ENCODE results near the gene C1orf226. TPM values are rescaled to one million over a fixed set of nuclear protein-coding genes. Genes with fewer than 3 reads are reported as not detected.
"Not testable (repeated sequence)": the region's sequence is repeated elsewhere in the genome, so short reads cannot be mapped to it uniquely, and the experiment has no call there.

The C1orf226 gene
- total RNA-seq, 2 donors from 2014 or later: 1.3 to 4.0 TPM

GRCh38 chr1:162421258-162422164 lies 40.0 kb downstream of the C1orf226 start:
- H3K27ac ChIP-seq: no peak overlapping the region

GRCh38 chr1:162422662-162423375 lies 41.3 kb downstream of the C1orf226 start:
- intact Hi-C loops (cut with DNase I): no loop called here
- H3K4me3 ChIP-seq: no peak overlapping the region
- H3K27ac ChIP-seq: no peak overlapping the region
- TF ChIP-seq, protein P1, sequence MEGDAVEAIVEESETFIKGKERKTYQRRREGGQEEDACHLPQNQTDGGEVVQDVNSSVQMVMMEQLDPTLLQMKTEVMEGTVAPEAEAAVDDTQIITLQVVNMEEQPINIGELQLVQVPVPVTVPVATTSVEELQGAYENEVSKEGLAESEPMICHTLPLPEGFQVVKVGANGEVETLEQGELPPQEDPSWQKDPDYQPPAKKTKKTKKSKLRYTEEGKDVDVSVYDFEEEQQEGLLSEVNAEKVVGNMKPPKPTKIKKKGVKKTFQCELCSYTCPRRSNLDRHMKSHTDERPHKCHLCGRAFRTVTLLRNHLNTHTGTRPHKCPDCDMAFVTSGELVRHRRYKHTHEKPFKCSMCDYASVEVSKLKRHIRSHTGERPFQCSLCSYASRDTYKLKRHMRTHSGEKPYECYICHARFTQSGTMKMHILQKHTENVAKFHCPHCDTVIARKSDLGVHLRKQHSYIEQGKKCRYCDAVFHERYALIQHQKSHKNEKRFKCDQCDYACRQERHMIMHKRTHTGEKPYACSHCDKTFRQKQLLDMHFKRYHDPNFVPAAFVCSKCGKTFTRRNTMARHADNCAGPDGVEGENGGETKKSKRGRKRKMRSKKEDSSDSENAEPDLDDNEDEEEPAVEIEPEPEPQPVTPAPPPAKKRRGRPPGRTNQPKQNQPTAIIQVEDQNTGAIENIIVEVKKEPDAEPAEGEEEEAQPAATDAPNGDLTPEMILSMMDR (IDR thresholded peaks at IDR 0.05): no peak
- no peak for TF ChIP-seq POLR2A (IDR thresholded peaks at IDR 0.05)
- ATAC-seq (no peak), DNase-seq (no peak)
- no peaks in the 10 kb centered on the region for H3K27me3 ChIP-seq
- no peaks in the 10 kb centered on the region for H3K9me3 ChIP-seq
- 81 to 92% methylated on average over 6 to 10 of the region's 10 CpGs for WGBS, 2 donors
- no peaks in the 10 kb centered on the region for H3K36me3 ChIP-seq (replicated peaks in 1 of 2; ENCODE audit: insufficient read depth in 1 of 2, low read depth in 2 of 2)
- no peaks in the 10 kb centered on the region for H3K4me1 ChIP-seq

More at GRCh38 chr1:162421258-162422164, 40.0 kb downstream of the C1orf226 start:
- TF ChIP-seq, protein P1 (IDR thresholded peaks at IDR 0.05): no peak
- no peak for TF ChIP-seq POLR2A (IDR thresholded peaks at IDR 0.05)
- H3K4me1 ChIP-seq: no peaks in the 10 kb centered on the region
- intact Hi-C loops (cut with DNase I): no loop called here
- no peak for ATAC-seq
- H3K27me3 ChIP-seq: no peaks in the 10 kb centered on the region
- no peaks in the 10 kb centered on the region for H3K36me3 ChIP-seq (replicated peaks in 1 of 2; ENCODE audit: insufficient read depth in 1 of 2, low read depth in 2 of 2)
- H3K4me3 ChIP-seq: no peak overlapping the region
- no peak for DNase-seq
- no peaks in the 10 kb centered on the region for H3K9me3 ChIP-seq
- WGBS, 2 donors: 34 to 35% methylated on average over 5 of the region's 5 CpGs

DNA sequence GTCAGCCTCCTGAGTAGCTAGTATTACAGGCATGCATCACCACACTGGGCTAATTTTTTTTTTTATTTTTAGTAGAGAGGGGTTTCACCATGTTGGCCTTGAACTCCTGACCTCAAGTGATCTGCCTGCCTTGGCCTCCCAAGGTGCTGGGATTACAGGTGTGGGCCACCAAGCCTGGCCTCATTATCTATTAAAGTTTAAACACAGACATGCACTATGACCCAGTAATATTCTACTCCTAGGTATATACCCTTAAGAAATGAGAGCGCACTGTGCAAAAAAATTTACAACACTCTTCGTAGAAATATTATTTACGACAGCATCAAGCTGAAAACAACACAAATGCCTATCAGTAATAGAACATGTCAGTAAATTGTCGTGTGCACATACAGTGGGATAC lies 49.1 kb downstream of the C1orf226 start:
- ATAC-seq: no peak
- Histone ChIP-seq H3K4me1 (no peaks in the 10 kb centered on the region), H3K4me3 (no peak overlapping the region), H3K27ac (no peak overlapping the region), H3K36me3 (replicated peaks in 1 of 2; ENCODE audit: insufficient read depth in 1 of 2, low read depth in 2 of 2) (no peaks in the 10 kb centered on the region), H3K27me3 (no peaks in the 10 kb centered on the region), H3K9me3 (no peaks in the 10 kb centered on the region)
- WGBS, 2 donors: 70 to 89% methylated on average over 4 of the region's 4 CpGs
- DNase-seq: no peak
- intact Hi-C loops (cut with DNase I): no loop called here
- TF ChIP-seq POLR2A (IDR thresholded peaks at IDR 0.05): no peak
- TF ChIP-seq, protein P1 (IDR thresholded peaks at IDR 0.05): no peak

DNA sequence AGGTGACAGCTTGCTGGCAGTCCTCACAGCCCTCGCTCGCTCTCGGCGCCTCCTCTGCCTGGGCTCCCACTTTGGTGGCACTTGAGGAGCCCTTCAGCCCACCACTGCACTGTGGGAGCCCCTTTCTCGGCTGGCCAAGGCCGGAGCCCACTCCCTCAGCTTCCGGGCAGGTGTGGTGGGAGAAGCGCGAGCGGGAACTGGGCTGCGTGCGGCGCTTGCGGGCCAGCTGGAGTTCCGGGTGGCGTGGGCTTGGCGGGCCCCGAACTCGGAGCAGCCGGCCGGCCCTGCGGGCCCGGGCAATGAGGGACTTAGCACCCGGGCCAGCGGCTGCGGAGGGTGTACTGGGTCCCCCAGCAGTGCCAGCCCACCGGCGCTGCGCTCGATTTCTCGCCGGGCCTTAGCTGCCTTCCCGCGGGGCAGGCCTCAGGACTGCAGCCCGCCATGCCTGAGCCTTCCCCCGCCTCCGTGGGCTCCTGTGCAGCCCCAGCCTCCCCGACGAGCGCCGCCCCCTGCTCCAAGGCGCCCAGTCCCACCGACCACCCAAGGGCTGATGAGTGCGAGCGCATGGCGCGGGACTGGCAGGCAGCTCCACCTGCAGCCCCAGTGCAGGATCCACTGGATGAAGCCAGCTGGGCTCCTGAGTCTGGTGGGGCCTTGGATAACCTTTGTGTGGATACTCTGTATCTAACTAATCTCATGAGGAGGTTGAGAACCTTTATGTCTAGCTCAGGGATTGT lies 51.6 kb downstream of the C1orf226 start:
- H3K4me3 ChIP-seq; ATAC-seq; H3K27ac ChIP-seq; H3K27me3 ChIP-seq; intact Hi-C loops (cut with DNase I); H3K4me1 ChIP-seq; DNase-seq; H3K9me3 ChIP-seq; H3K36me3 ChIP-seq (replicated peaks in 1 of 2; ENCODE audit: insufficient read depth in 1 of 2, low read depth in 2 of 2): not testable (repeated sequence)
- WGBS, 2 donors: 85 to 93% methylated on average over 14 to 30 of the region's 47 CpGs

MicroRNAs within 50 kb of the gene (microRNA counts, 767-probe panel; counts per million panel counts)
- microRNA hsa-miR-556-3p (0 to 736 counts per million in 2 donors), microRNA hsa-miR-556-5p (0 to 736 counts per million in 2 donors)

Small RNA genes lying within 50 kb of the gene (microRNA-seq; reads per million reads assigned to microRNA genes)
- 2.2 to 2.3 reads per million in 2 donors for gene MIR556 (ENCODE audit: borderline number of aligned reads in 2 of 2, borderline replicate concordance in 2 of 2)

Small RNA genes lying within 50 kb of the gene (small RNA-seq; reads per million reads assigned to genes)
- not detected for gene MIR556
- not detected for gene RNA5SP61

Other genes starting within 250 kb of the C1orf226 start
- gene SPATA46, start 4.9 kb upstream of the C1orf226 start, total RNA-seq: not detected
- not detected for gene SH2D1B, start 30.4 kb downstream of the C1orf226 start, total RNA-seq
- 10 to 100 TPM; 23.1 to 27.7 TPM for gene UHMK1, start 116.1 kb downstream of the C1orf226 start, total RNA-seq
- 10 to 100 TPM; 57.9 to 66.6 TPM for gene UAP1, start 180.0 kb downstream of the C1orf226 start, total RNA-seq